Bone marrow (tissue), 2 donors: Measurements from ENCODE around the gene SGK1.
"Not testable (repeated sequence)": the region's sequence is repeated elsewhere in the genome, so short reads cannot be mapped to it uniquely, and the experiment has no call there.

Source experiments
- DNase-seq, 2 donors: peaks; one replicate each; lab custom pipeline; 2025; lab: John Stamatoyannopoulos, UW

The SGK1 gene

GRCh38 chr6:134303891-134304290, 14.0 kb downstream of the SGK1 start:
- no peak for DNase-seq

- no peak for DNase-seq
These were observed 18.7 kb downstream of the SGK1 start for GRCh38 chr6:134299236-134299635.

- no peak for DNase-seq
These were observed 21.1 kb downstream of the SGK1 start for GRCh38 chr6:134296762-134297161.

GRCh38 chr6:134295953-134296553, 21.9 kb downstream of the SGK1 start:
- DNase-seq: peak; percentile 11 to 72

GRCh38 chr6:134293659-134294161, 24.2 kb downstream of the SGK1 start:
- DNase-seq: no peak

- DNase-seq: no peak
These were observed 26.8 kb downstream of the SGK1 start for GRCh38 chr6:134291156-134291555.

- no peak for DNase-seq
These were observed 28.7 kb downstream of the SGK1 start for GRCh38 chr6:134289204-134289575.

GRCh38 chr6:134288538-134289203, 29.2 kb downstream of the SGK1 start:
- DNase-seq: peak in 1 of 2 donors; percentile 76

GRCh38 chr6:134287859-134288537, 29.9 kb downstream of the SGK1 start:
- DNase-seq: peak in 1 of 2 donors; percentile 39

GRCh38 chr6:134282816-134283215, 35.1 kb downstream of the SGK1 start:
- no peak for DNase-seq

- DNase-seq: no peak
These were observed 36.5 kb downstream of the SGK1 start for GRCh38 chr6:134281388-134281787.

- DNase-seq: no peak
These were observed 39.9 kb downstream of the SGK1 start for GRCh38 chr6:134278000-134278399.

GRCh38 chr6:134276891-134277377, 41.0 kb downstream of the SGK1 start:
- DNase-seq: peak in 1 of 2 donors; percentile 14

- no peak for DNase-seq
These were observed 45.5 kb downstream of the SGK1 start for GRCh38 chr6:134272374-134272773.

- DNase-seq: no peak
These were observed 50.0 kb downstream of the SGK1 start for GRCh38 chr6:134267917-134268361.

GRCh38 chr6:134266776-134267175, 51.1 kb downstream of the SGK1 start:
- DNase-seq: no peak

GRCh38 chr6:134261766-134262165, 56.1 kb downstream of the SGK1 start:
- DNase-seq: no peak

- DNase-seq: no peak
These were observed 59.0 kb downstream of the SGK1 start for GRCh38 chr6:134258849-134259306.

GRCh38 chr6:134257516-134257915, 60.4 kb downstream of the SGK1 start:
- no peak for DNase-seq

- DNase-seq: no peak
These were observed 61.0 kb downstream of the SGK1 start for GRCh38 chr6:134256862-134257261.

GRCh38 chr6:134255280-134255679, 62.6 kb downstream of the SGK1 start:
- DNase-seq: not testable (repeated sequence)

- DNase-seq: no peak
These were observed 63.8 kb downstream of the SGK1 start for GRCh38 chr6:134254118-134254517.

GRCh38 chr6:134253681-134254080, 64.2 kb downstream of the SGK1 start:
- DNase-seq: no peak
